HG02981 (cell line): ENCODE data around the gene TMCO4.

Source experiments
- ATAC-seq: cut with Tn5 transposase; IDR thresholded peaks from one replicate; pipeline ENCODE4 v1.9.1; 2021; ENCODE audit warnings: mild to moderate bottlenecking, moderate library complexity; ENCODE audit not compliant: unreplicated experiment

Gene TMCO4

DNA sequence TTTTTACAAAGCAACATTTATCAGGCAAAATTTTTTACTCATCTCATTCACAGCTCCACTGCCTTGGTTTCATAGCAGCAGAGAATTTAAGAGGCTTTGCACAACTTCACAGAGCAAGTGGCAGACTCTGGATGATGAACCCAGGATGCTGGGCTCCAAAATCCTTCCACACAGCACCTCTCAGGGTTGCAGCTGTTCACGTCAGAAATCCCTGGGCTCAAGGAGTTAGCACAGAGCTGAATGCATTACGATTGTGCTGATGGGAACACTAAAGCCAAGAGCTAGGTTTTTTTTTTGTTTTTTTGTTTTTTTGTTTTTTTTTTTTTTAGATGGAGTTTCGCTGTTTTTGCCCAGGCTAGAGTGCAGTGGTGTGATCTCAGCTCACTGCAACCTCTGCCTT lies 137.4 kb downstream of the TMCO4 start:
- no peak for ATAC-seq

GRCh38 chr1:19661721-19662228 lies 137.9 kb downstream of the TMCO4 start:
- ATAC-seq: no peak

- no peak for ATAC-seq
Observed at GRCh38 chr1:19658186-19658585, 141.5 kb downstream of the TMCO4 start.

GRCh38 chr1:19657511-19657910 lies 142.2 kb downstream of the TMCO4 start:
- no peak for ATAC-seq

DNA sequence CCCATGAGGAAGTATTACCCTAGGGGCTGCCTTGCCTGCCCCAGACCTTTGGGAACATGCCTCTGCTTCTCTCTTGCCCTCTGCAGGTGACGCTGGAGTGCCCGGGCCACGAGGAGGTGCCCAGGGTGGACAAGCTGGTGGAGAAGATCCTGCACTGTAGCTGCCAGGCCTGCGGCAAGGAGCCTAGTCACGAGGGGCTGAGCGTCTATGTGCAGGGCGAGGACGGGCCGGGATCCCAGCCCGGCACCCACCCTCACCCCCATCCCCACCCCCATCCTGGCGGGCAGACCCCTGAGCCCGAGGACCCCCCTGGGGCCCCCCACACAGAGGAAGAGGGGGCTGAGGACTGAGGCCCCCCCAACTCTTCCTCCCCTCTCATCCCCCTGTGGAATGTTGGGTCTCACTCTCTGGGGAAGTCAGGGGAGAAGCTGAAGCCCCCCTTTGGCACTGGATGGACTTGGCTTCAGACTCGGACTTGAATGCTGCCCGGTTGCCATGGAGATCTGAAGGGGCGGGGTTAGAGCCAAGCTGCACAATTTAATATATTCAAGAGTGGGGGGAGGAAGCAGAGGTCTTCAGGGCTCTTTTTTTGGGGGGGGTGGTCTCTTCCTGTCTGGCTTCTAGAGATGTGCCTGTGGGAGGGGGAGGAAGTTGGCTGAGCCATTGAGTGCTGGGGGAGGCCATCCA lies 142.8 kb downstream of the TMCO4 start:
- ATAC-seq: no peak

DNA sequence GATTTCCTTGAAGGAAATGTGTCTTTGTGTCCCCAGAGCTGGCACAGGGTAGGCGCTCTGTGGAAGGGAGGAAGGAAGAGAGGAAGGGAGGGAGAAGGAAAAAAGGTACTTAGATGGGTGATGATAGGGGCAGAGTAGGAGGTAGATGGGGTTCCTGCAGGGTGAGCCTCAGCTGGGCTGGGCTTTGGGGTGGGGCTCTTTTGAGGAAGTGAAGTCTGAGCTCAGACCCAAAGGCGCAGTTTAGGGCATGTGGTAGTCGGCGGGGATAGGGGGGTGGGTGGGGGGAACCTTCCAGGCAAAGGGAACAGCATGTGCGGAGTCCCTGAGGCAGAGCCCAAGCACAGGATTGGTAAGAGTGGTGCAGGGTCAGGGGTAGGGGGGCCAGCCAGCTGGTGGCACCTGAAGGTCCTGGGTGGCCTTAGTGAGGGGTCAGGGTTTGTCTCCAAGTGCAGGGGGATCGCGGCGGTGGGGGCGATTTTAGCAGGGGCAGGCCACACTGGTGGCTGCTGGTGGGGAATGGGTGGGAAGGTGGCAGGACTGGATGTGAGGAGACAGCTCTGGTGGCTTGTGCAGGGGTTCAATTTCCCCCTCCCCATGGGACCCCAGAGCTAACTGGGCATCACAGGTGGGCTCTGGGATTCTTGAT lies 143.5 kb downstream of the TMCO4 start:
- ATAC-seq: no peak

DNA sequence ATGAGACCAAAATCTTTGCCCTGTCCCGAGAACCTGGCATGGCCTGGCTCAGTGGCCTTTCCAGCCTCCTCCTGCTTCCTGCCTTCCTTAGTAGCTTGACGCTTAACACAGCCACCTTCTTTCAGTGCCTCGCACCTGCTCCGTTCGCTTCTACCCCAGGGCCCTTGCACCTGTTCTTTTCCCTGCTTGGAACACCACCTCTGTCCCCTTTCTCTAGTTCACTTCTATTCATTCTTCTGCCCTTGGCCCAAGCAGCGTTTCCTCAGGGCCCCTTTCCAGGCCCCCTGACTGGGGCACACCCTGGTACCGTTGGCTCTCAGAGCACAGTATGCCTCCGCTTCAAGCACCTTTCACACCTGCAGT lies 144.0 kb downstream of the TMCO4 start:
- ATAC-seq: no peak

DNA sequence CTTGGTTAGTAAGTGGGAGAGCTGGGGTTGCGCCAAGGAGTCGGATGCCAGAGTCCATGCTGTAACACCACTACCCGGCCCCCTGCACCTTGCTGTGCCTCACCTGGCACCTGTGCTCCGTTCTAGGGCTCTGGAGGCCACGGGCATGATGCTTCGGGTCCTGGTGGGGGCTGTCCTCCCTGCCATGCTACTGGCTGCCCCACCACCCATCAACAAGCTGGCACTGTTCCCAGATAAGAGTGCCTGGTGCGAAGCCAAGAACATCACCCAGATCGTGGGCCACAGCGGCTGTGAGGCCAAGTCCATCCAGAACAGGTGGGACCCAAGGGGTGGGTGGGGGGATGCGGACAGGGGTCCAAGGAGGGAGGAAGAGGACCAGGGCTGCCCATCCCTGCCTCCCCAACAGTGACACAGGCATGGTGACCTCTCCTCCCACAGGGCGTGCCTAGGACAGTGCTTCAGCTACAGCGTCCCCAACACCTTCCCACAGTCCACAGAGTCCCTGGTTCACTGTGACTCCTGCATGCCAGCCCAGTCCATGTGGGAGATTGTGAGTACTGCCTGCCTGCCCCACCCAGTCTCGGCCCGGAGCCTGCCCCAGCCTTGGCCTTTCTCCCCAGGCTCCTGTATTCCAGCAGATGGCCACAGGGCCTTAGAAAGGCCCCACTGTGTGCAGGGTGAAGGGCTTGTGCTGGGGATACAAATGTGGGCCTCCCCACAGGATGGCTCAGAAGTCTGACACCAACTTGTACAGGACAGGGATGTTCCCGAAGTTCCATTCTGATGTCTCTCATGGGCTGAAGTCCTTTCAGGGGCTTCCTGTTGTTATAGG lies 144.6 kb downstream of the TMCO4 start:
- ATAC-seq: no peak

GRCh38 chr1:19654386-19654785 lies 145.3 kb downstream of the TMCO4 start:
- no peak for ATAC-seq

- no peak for ATAC-seq
Observed at GRCh38 chr1:19651141-19651737, 148.5 kb downstream of the TMCO4 start.

DNA sequence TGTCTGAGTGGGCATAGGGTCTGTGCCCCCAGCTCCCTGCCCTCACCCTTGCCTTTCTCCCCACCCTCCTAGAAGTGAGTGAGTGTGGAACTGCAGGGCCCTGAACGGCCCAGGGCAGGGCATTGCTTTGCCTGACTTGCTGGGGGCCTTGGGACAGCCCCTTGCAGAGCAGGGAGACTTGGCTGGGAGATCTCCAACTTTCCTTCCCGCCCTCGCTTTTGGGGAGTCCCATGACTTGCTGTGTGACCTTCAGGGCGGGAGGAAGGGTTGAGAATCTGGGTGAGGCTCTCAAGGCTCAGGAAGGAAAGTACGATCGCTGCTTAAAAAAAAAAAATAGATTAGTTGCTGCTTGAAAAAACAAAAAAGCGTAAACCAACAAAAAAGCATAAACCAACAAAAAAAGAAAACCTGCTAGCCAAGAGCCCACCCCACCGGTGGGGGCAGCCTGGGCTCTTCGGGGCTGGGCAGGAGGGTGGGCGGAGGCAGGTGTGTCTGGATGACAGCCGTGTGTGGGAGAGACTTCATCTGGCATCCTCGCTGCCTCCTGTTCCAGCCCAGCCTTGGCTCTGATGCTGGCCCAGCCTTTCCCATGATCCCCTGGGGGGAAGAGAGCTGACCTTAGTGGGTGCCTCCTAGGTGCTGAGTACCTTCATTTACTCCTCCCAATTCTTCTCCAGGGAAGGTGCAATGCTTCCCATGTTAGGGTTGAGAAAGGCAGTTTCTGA lies 149.1 kb downstream of the TMCO4 start:
- ATAC-seq: no peak

- no peak for ATAC-seq
Observed at GRCh38 chr1:19648689-19649088, 151.0 kb downstream of the TMCO4 start.

- no peak for ATAC-seq
Observed at GRCh38 chr1:19648239-19648638, 151.5 kb downstream of the TMCO4 start.

- no peak for ATAC-seq
Observed at GRCh38 chr1:19647643-19648042, 152.1 kb downstream of the TMCO4 start.

DNA sequence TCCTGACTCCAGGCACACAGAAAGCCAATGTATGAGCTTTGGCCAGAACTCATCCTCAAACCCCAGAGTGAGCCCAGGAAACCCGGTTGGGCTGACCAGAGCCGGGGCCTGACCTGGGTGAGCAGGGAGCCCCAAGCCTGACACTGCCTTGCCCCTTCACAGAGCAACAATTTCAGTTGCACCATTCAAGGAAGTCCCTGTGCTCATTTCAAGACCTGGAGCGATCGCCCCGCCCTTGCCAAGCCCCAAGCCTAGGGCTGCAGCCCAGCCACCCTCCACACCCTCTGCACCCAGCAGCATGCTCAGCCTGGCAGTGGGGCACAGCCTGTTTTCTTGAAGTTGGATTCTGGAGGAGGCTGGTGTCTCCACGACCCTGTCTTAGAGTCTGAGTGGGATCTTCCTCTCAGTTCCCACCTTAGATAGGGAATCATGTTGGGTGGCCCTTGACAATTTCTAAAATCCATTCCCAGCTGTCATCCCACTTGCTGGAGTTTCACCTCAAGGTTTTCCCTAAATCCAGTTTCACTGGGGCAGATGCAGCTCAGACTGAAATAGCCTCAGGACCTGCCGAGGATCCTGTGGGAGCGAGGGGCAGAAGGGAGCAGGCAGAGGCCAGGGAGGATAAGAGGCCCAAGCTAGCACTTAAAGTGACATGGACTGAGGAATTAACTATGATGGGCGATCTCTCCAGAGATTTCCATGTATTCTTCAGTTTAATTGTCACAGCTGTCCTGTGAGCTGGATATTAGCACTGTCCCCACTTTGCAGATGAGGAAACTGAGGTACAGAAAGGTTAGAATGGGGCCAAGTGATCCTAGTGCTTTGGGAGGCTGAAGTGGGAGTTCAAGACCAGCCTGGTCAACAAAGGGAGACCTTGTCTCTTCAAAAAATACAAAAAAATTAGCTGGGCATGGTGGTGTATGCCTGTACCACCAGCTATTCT lies 153.1 kb downstream of the TMCO4 start:
- no peak for ATAC-seq

GRCh38 chr1:19645411-19646251 lies 154.1 kb downstream of the TMCO4 start:
- no peak for ATAC-seq

DNA sequence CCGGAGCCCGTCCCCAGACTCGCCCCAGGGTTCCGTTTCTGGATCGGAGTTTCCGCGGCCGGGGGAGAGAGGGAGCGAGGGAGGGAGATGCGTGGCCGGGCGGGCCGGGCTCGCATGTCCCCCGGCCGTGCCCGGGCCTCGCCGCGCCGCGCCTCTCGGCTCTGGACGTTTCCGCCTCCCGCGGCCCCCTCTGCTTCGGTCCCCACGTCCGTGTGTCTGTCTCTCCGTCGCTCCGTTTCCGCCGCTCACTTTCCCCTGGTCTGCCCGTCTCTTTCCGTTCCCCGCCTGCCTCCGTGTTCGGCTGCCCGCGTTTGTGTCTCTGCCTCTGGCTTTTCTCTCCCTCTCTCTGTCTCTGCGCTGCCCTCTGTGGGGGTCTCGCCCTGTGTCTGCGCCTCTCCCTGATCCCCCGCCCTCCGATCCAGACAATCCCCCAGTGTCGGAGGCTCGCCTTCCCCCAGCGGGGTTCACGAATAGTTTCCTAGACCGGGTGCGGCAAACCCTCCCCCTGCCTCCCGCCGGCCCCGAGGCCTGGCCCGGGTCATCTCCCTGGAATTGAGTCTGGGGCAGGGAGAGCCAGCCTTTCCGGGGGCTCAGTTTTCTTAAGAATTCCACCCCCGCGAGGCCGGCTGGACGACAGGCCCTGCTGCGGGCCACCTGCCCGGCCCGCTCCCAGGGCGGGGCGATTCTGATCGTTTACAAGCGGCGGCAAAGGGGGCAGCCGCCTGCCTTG lies 154.9 kb downstream of the TMCO4 start:
- no peak for ATAC-seq

DNA sequence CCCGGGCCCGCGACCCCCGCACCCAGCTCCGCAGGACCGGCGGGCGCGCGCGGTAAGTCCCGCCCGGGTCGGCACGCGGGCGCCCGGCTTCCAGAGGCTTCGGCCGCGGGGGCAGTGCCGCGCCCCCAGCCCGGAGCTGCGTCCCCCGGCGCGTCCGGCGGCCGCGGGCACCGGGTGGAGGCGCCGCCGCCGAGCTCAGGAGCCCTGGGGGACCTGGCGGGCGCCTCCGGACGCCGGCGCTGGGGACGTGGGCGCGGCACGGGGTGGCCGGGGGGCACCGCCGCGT lies 155.4 kb downstream of the TMCO4 start:
- ATAC-seq: no peak
